Neural crest cell (in vitro differentiated cells): ENCODE data around the gene IL20RB. TPM values are rescaled to one million over a fixed set of nuclear protein-coding genes. Genes with fewer than 3 reads are reported as not detected.

ENCODE experiments used
- DNase-seq: peaks from one replicate; pipeline ENCODE4 v3.0.0; 2021; ENCODE audit warnings: low read depth, mixed read lengths, low spot score
- H3K27ac Mint-ChIP-seq: one replicate; pipeline ENCODE4 v1.8.0; 2021; ENCODE audit warnings: mild to moderate bottlenecking, mixed read lengths; ENCODE audit not compliant: unreplicated experiment
- H3K27me3 Mint-ChIP-seq: 2 replicates; pipeline ENCODE4 v1.8.0; 2021; ENCODE audit warnings: low read depth, mild to moderate bottlenecking, mixed read lengths
- H3K36me3 Mint-ChIP-seq: 2 replicates; pipeline ENCODE4 v1.8.0; 2021; ENCODE audit warnings: low read depth, mild to moderate bottlenecking, mixed read lengths
- H3K4me1 Mint-ChIP-seq: 2 replicates; pipeline ENCODE4 v1.8.0; 2021; ENCODE audit warnings: mixed read lengths
- H3K4me3 Mint-ChIP-seq: one replicate; pipeline ENCODE4 v1.8.0; 2021; ENCODE audit warnings: mild to moderate bottlenecking, mixed read lengths
- H3K9me3 Mint-ChIP-seq: 2 replicates; pipeline ENCODE4 v1.8.0; 2021; ENCODE audit warnings: mixed read lengths
- CTCF ChIP-seq: fragments of 200-600 bp; sonication (generic); conservative IDR thresholded peaks from 2 replicates; pipeline ENCODE4 v1.5.0; 2021; ENCODE audit warnings: antibody characterized with exemption, mild to moderate bottlenecking
- total RNA-seq: library from RNA; stranded (reverse); gene quantifications from 2 replicates; pipeline ENCODE4 v1.2.1, GENCODE V29; 2021

The IL20RB gene
- total RNA-seq, 1 donor from 2014 or later = 1.7 TPM

GRCh38 chr3:136988651-136989050 lies 30.9 kb downstream of the IL20RB start:
- TF ChIP-seq CTCF = no peak
- peaks cover 3% of the 10 kb centered on the region for H3K4me1 Mint-ChIP-seq

GRCh38 chr3:136989781-136990524 lies 32.2 kb downstream of the IL20RB start:
- peak overlapping the region; percentile 16 for H3K27ac Mint-ChIP-seq
- H3K36me3 Mint-ChIP-seq = peaks cover 8% of the 10 kb centered on the region
- peaks cover 5% of the 10 kb centered on the region for H3K9me3 Mint-ChIP-seq
- H3K27me3 Mint-ChIP-seq = no peaks in the 10 kb centered on the region
- no peak for TF ChIP-seq CTCF
- DNase-seq = no peak
- H3K4me3 Mint-ChIP-seq = no peak overlapping the region
- H3K4me1 Mint-ChIP-seq = peaks cover 3% of the 10 kb centered on the region

More at GRCh38 chr3:136988651-136989050, 30.9 kb downstream of the IL20RB start:
- DNase-seq = no peak
- peaks cover 11% of the 10 kb centered on the region for H3K36me3 Mint-ChIP-seq
- H3K27ac Mint-ChIP-seq = no peak overlapping the region
- no peaks in the 10 kb centered on the region for H3K27me3 Mint-ChIP-seq
- peaks cover 5% of the 10 kb centered on the region for H3K9me3 Mint-ChIP-seq
- no peak overlapping the region for H3K4me3 Mint-ChIP-seq

GRCh38 chr3:136990826-136991225 lies 33.0 kb downstream of the IL20RB start:
- no peak overlapping the region for H3K4me3 Mint-ChIP-seq
- no peak for TF ChIP-seq CTCF
- H3K4me1 Mint-ChIP-seq = peaks cover 3% of the 10 kb centered on the region
- H3K9me3 Mint-ChIP-seq = peaks cover 5% of the 10 kb centered on the region
- no peaks in the 10 kb centered on the region for H3K27me3 Mint-ChIP-seq
- H3K27ac Mint-ChIP-seq = no peak overlapping the region
- H3K36me3 Mint-ChIP-seq = peaks cover 8% of the 10 kb centered on the region
- DNase-seq = no peak

GRCh38 chr3:136992115-136992514 lies 34.3 kb downstream of the IL20RB start:
- no peaks in the 10 kb centered on the region for H3K4me1 Mint-ChIP-seq
- H3K27ac Mint-ChIP-seq = no peak overlapping the region
- H3K9me3 Mint-ChIP-seq = peaks cover 2% of the 10 kb centered on the region
- no peak for TF ChIP-seq CTCF
- H3K36me3 Mint-ChIP-seq = peaks cover 2% of the 10 kb centered on the region
- H3K4me3 Mint-ChIP-seq = no peak overlapping the region
- no peak for DNase-seq
- no peaks in the 10 kb centered on the region for H3K27me3 Mint-ChIP-seq

- H3K4me1 Mint-ChIP-seq = no peaks in the 10 kb centered on the region
- H3K36me3 Mint-ChIP-seq = no peaks in the 10 kb centered on the region
- H3K9me3 Mint-ChIP-seq = no peaks in the 10 kb centered on the region
- H3K27me3 Mint-ChIP-seq = no peaks in the 10 kb centered on the region
- DNase-seq = no peak
- no peak overlapping the region for H3K27ac Mint-ChIP-seq
- no peak overlapping the region for H3K4me3 Mint-ChIP-seq
- TF ChIP-seq CTCF = no peak
These were observed 37.2 kb downstream of the IL20RB start for GRCh38 chr3:136994772-136995516.
